ENCODE measurements around the gene P3H3.

P3H3 gene

DNA sequence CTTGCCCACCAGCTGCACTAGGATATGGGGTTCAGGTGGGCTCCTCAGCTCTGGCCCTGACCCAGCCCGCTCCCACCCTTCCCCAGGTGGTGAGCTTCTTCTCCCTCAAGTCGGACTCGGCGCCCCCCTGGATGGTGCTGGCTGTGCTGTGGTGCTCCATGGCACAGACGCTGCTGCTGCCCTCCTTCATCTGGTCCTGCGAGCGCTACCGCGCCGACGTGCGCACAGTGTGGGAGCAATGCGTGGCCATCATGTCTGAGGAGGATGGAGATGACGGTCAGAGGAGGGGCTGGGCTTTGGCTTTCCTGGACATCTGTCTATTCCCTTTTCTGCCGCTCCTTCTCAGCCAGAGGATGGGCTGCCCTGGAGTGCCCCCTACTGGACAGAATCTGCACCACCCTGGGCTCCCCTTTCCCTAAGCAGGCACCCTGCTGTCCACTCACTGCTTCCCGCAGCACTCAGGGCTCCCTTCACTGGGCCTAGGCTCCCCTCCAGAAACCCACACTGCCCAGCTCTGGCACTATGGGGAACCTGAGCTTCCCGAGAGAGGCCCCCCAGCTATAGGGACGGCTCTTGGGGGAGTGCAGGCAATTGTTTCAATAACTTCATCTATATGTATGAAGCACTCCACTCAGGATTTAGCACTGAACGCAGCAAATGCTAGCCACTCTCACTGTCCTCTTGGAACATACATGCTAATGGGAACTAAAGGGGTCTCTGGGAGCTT lies 2.6 kb upstream of the P3H3 start:
- peak; percentile 83 for FAIRE-seq
- DNase-seq (ENCODE audit: extremely low spot score, insufficient read length, low read depth), result peak; percentile 82

DNA sequence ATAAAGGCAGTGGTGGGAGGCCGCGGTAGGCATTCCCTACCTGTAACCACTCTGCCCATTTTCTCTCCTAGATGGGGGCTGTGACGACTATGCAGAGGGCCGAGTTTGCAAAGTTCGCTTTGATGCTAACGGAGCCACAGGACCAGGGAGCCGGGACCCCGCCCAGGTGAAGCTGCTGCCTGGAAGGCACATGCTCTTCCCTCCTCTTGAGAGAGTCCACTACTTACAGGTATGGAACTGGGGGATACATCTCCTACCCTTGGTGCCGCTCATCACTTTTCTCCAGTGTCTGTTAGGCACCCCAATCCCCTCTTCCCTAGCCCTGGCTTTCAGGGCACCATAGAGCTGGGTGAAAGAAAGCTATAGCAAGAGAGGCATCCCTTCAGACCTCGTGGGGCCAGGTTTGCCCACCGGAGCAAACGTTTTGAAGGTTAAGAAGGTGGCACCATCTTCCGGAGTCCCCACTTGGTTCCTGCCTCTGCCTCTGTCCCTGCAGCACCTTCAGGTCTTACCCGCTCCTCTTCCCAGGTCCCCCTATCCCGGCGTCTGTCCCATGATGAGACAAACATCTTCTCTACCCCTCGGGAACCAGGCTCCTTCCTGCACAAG lies 2.0 kb upstream of the P3H3 start:
- FAIRE-seq (no peak), DNase-seq (ENCODE audit: extremely low spot score, insufficient read length, low read depth) (no peak)

DNA sequence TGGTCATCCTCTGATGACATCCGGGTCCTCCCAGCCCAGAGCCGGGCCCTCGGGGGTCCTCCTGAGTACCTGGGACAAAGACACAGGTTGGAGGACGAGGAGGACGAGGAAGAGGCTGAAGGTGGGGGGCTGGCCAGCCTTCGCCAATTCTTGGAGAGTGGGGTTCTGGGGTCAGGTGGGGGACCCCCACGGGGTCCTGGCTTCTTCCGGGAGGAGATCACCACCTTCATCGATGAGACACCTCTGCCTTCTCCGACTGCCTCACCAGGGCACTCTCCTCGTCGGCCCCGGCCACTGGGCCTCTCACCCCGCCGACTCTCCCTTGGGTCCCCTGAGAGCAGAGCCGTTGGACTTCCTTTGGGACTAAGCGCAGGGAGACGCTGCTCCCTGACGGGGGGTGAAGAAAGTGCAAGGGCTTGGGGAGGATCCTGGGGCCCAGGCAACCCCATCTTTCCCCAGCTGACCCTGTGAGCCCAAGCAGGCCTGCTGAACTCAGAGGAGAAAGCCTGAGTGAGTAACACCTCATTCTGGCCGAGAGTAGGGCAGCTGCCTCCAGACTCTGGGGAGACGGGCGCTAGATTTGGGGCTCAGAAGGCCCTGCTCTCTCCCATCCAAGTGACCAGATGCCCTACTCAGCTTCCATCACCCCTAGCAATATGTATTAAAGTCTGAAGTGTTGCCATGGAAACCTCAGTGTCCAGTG lies 1.3 kb upstream of the P3H3 start:
- FAIRE-seq, result no peak

DNA sequence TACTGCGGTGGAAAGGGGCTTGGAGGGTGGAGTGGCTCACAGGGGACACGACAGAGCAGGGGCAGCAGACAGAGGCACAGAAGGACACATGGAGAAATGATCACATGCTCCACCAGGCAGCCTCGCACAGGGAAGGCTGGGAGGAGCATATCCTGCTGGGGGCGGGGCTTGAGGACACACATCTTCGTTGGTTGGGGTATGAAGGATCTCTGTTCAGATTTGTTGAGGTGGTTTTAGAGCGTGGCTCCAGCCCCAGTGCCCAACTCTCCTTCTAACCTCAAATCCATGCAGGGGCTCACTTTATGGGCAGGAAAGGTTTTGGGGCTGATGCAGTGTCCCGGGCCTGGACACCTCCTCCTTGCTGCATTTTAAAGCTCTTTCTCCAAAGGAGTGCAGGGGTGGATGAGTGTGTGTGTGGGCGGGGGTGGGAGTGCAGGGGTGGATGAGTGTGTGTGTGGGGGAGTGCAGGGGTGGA lies 733 bp upstream of the P3H3 start:
- DNase-seq (ENCODE audit: extremely low spot score, insufficient read length, low read depth) (no peak), FAIRE-seq (no peak)

More for the DNA sequence above, 1.3 kb upstream of the P3H3 start:
- DNase-seq (ENCODE audit: extremely low spot score, insufficient read length, low read depth), result no peak

DNA sequence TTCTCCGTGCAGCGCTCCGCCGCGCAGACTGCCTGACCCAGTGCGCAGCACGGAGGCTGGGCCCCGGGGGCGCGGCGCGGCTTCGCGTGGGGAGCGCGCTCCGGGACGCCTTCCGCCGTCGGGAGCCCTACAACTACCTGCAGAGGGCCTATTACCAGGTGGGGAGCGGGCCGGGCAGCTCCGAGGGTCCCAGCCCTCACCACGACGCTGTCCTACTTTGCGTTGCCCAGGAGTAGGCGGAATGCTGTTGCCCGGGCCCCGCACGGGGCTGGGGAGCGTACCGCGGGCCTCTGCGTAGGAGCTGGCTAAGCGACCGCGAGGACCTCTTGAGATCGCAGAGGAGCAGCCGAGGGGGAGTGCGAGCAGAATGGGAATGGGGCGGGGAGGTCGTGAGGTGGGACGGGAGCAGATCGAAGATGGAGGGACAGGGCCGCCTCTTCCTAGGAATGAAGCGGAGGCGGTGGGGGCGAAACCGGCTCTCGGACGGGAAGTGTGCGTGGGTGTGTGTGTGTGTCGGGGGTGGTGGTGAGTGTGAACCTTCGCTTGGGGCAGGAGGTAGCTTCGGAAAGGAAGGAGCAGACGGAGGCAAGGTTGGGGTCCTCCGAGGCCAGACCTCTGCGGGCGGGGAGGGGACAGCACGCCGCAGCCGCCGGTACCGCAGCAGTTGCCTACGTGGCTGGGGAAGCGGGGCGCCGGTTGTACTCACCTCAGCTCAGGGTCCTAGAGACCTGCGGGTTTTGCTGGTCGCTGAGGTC lies 751 bp downstream of the P3H3 start:
- FAIRE-seq (no peak), DNase-seq (ENCODE audit: extremely low spot score, insufficient read length, low read depth) (no peak)

DNA sequence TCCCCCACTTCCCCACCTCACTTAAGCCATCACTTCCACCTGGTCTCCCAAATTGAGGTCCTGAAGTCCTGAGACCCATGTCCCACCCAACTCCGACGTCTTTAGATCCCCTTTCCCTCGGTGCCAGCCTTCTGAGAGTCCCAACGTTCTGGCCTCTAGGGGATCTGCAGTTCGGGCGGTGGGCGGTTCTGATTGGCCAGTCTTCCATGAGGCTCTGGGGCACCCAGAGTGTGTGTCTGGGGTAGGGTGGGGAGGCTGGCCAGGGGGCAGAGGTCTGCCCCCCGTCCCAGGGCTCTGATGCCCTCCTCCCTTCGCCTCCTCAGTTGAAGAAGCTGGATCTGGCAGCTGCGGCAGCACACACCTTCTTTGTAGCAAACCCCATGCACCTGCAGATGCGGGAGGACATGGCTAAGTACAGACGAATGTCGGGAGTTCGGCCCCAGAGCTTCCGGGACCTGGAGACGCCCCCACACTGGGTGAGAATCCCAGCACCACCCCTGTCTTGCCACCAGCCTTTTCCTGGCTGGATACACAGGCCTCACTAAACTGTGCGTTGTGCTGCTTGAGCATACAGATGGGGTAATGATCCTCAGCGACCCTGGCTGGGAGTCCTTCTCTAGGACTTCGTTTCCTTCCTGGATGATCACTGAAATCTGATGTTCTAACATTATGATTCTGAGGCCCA lies 1.5 kb downstream of the P3H3 start:
- no peak for FAIRE-seq
- no peak for DNase-seq (ENCODE audit: extremely low spot score, insufficient read length, low read depth)

DNA sequence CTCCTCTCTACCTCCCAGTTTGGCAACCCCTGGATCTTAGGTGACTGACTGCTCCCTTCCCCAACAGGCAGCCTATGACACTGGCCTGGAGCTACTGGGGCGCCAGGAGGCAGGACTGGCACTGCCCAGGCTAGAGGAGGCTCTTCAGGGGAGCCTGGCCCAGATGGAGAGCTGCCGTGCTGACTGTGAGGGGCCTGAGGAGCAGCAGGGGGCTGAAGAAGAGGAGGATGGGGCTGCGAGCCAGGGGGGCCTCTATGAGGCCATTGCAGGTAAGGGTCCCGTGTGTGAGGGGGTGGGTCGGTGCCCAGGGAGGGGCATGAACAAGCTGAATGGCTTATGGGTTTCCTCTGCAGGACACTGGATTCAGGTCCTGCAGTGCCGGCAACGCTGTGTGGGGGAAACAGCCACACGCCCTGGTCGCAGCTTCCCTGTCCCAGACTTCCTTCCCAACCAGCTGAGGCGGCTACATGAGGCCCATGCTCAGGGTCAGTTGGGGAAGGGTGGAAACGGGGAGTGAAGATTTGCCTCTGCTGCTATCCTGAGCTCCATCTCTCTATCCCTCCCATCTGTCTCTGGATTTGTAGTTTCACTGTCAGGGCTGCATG lies 2.2 kb downstream of the P3H3 start:
- DNase-seq (ENCODE audit: extremely low spot score, insufficient read length, low read depth) (no peak), FAIRE-seq (no peak)

DNA sequence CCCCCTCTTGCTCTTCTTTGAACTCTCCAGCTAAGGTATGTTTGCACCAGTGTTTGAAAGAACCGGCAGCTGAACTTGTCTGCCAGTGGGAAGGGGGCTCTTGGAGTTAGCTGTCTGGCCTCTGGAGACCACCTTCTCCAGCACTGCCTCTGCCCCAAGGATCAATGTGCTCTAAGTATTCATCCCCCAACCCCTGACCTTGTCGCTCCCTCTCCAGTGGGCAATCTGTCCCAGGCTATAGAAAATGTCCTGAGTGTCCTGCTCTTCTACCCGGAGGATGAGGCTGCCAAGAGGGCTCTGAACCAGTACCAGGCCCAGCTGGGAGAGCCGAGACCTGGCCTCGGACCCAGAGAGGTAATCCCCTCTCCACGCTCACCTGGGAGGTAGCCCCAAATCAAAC lies 2.8 kb downstream of the P3H3 start:
- no peak for FAIRE-seq
- no peak for DNase-seq (ENCODE audit: extremely low spot score, insufficient read length, low read depth)

DNA sequence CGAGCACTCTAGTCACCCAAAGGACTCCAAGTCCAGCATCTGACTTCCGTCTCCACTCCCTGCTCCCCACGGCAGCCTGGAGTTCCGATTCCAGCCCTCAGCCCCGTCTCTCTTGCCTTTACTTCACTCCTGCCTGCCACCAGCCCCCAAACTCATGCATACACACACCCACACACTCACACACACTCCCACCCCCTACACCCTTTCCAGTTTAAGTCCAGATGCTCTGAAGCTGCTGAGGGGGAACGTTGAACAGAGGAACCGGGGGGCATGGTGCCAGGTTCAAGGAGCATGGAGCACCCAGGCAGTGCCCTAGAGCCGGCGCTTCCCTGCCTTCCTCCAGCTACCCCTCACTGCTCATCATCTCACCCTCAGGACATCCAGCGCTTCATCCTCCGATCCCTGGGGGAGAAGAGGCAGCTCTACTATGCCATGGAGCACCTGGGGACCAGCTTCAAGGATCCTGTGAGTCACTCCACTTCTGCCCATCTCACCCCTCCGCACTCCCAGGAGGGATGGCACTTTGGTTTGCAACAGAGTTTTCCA lies 3.3 kb downstream of the P3H3 start:
- DNase-seq (ENCODE audit: extremely low spot score, insufficient read length, low read depth), result no peak
- no peak for FAIRE-seq

DNA sequence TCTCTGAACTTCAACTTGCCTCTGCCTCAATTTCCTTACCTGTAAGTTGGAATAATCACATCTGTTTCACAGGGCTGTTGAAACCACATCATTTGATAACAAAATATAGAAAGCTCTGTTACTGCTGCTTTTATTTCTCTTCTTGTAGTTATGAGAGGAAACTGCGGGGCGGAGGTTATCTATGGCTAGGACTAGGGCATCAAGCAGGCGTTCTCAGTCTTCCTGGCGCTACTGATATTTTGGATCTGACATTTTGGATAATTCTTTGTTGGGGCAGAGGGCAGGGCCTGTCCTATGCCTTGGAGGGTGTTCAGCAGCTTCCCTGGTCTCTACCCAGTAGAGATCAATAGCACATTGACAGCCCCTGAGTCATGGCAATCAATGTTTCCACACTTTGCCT lies 3.9 kb downstream of the P3H3 start:
- FAIRE-seq, result no peak
- no peak for DNase-seq (ENCODE audit: extremely low spot score, insufficient read length, low read depth)

DNA sequence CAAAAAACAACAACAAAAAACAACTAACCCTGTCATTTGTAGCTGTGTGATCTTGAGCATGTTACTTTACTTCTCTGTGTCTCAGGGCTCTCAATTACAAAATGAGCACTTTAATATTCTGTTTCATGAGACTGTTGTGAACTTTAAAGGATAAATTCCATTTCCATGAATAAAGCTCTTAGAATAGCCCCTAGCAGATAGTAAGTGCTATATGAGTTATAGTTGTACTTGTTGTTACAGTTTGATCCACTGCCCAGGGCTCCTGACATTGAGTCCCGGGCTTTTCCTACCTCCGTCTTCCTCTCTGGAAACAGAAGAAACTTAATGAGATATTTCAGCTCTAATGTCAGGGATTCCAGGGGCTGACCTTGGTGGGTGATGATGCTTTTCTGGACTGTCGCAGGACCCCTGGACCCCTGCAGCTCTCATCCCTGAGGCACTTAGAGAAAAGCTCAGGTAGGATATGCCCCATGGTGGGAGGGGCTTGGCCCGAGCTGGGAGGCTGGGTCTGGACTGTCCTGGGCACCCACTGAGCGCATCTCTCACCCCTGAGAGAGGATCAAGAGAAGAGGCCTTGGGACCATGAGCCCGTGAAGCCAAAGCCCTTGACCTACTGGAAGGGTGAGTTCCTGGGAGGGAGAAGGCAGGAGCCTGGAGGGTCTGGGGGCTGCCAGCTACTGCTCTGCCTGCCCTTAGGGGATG lies 5.1 kb downstream of the P3H3 start:
- DNase-seq (ENCODE audit: extremely low spot score, insufficient read length, low read depth), result no peak
- FAIRE-seq, result no peak

DNA sequence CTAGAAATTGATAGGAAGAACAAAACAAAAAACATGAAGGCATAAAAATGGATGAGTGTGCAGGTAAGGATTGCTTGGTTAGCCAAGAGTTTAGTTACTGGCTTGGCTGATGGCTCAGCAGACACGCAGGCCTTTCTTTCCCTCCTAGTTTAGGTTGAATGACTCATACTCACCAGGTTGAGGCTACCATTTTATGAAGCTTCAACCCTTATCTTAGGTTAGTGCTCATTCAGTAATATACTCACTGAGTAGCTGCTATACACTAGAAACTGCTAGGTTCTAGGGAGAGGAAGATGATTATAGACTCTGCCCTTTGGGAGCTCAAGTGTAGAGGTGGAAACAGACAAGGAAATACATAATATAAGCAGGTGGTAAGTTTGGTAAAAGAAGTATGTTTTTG lies 6.0 kb downstream of the P3H3 start:
- FAIRE-seq, result no peak
- DNase-seq (ENCODE audit: extremely low spot score, insufficient read length, low read depth), result no peak

DNA sequence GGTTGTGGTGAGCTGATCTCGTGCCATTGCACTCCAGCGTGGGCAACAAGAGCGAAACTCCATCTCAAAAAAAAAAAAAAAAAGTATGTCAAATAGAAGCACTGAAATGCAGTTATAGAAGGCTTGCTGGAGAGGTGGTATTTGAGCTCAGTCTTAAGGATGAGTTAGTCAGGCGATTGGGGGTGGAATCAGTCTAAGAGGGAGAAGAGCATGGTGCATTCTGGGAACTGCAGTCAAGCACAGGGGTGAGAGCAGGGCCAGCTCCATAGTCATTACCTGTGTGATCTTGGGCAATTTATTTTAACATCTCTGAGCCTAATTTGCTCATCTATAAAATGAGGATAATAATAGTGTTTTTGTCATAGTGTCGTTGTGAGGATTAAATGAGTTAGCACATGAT lies 6.7 kb downstream of the P3H3 start:
- DNase-seq (ENCODE audit: extremely low spot score, insufficient read length, low read depth), result no peak
- FAIRE-seq, result no peak

DNA sequence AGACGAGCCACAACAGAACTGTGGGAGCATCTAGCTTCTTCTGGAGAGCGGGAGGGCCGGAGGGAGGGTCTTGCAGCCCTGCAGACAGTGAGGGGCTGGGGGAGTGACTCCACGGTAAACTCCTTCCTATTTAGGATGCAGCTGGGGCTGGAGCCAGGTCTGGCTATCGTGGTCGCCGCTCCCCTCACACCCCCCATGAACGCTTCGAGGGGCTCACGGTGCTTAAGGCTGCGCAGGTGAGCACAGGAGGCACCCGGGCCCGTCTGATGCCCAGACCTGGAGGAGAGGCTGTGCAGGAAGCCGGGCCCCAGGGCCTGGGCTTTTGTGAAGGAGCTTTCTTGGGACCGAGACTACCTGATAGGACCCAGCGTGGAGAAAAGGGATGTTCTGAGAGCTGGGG lies 8.6 kb downstream of the P3H3 start:
- no peak for FAIRE-seq
- no peak for DNase-seq (ENCODE audit: extremely low spot score, insufficient read length, low read depth)

DNA sequence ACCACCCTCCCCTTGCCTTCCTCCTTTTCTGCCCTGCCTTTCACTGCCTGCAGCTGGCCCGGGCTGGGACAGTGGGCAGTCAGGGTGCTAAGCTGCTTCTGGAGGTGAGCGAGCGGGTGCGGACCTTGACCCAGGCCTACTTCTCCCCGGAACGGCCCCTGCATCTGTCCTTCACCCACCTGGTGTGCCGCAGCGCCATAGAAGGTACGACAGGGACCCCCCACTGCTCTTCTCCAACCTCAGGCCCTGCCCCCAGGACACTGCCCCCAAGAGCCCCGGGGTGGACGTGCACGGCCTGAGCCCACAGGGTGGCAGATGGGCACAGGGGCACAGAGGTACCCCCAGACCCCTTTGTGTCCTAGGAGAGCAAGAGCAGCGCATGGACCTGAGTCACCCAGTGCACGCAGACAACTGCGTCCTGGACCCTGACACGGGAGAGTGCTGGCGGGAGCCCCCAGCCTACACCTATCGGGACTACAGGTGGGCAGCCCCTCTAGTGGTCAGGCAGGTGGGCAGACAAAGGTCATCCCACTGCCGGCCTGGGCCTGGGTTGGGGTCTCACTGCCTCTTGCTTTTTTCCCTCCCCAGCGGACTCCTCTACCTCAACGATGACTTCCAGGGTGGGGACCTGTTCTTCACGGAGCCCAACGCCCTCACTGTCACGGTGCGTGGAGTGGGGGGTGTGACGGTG lies 9.3 kb downstream of the P3H3 start:
- FAIRE-seq (no peak), DNase-seq (ENCODE audit: extremely low spot score, insufficient read length, low read depth) (no peak)

DNA sequence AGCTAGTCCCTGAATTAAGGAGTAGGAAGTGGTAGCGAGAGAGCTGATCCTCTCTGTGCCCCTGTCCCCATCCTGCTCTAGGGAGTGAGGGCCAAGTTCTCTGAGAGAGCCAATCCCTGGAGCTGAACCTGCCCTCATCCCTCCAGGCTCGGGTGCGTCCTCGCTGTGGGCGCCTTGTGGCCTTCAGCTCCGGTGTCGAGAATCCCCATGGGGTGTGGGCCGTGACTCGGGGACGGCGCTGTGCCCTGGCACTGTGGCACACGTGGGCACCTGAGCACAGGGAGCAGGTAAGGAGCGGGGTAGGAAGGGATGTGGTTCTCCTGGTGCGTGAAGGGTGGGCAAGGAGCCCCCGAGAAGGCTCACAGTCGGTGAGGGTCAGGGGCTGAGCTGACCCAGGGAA lies 10.6 kb downstream of the P3H3 start:
- DNase-seq (ENCODE audit: extremely low spot score, insufficient read length, low read depth), result no peak
- no peak for FAIRE-seq

DNA sequence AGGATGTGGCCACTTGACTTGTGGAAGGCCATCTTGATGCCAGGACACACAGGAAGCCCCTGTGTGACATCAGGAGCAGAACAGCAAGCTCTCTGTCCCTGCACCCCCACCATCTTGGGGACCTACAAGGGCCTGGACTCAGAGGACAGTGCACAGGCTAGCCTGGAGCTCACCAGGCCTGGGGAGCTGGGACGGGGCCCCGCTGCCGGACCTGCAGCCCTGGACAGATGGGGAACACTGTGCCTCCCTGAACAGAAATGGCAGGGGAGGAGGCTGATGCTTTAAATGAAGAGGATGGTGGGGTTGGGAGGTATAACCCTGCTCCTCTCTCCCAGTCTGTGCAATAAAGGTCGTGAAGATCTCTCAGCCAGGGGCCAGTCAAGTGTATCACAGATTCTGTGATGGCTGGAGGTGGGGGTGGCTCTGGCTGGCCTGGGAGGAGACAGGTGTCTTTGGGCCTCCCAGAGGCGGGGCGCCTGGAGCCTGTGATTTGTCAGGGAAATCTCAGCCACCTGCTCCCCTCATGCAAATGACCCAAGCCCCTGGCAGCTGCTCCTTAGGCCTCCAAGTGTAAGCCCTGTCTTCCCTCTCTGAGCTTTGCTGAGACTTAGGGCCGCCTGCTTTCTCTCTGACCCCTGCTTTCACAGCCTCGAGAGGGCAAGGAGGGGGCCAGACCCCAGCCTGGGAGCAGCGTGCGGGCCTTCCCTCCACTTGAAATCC lies 11.4 kb downstream of the P3H3 start:
- no peak for DNase-seq (ENCODE audit: extremely low spot score, insufficient read length, low read depth)
- FAIRE-seq, result peak; percentile 63

DNA sequence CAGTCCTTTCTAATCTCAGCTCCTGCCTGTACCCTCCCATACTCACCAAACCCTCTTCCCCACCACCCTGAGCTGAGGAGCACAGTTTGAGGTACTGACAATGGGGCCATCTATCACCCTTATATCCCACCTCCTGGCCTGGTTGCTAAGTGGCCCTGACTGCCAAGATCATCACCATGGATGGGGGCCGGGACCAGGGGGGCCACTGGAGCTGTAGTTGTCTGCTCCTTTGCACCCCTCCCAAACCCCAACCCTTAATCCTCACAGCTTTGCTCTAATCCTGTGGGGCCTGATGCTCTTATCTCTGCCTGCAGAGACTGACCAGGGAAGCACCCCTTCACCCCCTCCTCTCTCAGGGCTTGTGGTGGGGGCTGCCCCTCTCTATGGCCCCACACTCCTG lies 12.1 kb downstream of the P3H3 start:
- no peak for FAIRE-seq
- no peak for DNase-seq (ENCODE audit: extremely low spot score, insufficient read length, low read depth)
